GM18861 (cell line): ENCODE measurements around the gene KEAP1.
"Not testable (repeated sequence)": the region's sequence is repeated elsewhere in the genome, so short reads cannot be mapped to it uniquely, and the experiment has no call there.

Source experiments
- ATAC-seq: cut with Tn5 transposase; IDR thresholded peaks from one replicate; pipeline ENCODE4 v1.9.1; 2021; ENCODE audit not compliant: unreplicated experiment

Gene KEAP1

DNA sequence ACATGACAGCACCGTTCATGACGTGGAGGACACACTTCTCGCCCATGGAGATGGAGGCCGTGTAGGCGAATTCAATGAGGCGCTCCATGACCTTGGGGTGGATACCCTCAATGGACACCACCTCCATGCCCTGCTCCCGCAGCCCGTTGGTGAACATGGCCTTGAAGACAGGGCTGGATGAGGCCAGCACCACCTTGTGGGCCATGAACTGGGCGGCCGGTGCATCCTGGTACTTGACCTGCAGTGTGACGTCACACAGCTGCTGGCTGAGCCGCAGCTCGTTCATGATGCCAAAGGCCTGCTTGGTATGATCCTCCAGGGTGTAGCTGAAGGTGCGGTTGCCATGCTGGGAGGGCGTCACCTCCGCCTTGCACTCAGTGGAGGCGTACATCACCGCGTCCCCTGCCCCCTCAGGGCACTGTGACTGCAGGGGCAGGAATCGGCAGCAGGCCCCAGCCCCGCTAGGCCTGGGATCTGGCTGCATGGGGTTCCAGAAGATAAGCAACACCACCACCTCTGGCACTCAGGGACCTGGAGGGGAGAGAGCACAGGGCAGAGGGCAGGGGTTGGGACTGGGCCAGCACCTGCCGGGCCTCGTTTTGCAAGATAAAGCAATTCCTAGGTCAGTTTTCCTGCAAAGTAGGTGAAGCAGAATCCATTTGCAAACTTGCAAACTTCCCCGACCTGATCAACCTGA lies 3.5 kb downstream of the KEAP1 start:
- ATAC-seq: no peak

DNA sequence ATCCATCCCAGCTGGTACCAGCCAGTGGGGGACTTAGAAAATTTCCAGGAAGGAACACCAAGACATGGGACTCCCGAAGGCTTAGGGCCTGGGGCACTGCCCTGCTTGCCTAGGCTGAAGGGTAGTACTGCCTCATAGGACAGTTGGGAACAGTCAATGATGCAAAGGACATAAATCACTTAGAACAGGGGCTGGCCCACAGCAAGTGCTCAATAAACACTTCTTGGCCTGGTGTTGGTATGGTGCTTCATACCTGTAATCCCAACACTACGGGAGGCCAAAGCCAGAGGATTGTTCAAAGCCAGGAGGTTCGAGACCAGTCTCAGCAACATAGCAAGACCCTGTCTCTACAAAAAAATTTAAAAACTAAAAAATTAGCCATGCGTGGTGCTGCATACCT lies 5.8 kb downstream of the KEAP1 start:
- ATAC-seq: no peak

DNA sequence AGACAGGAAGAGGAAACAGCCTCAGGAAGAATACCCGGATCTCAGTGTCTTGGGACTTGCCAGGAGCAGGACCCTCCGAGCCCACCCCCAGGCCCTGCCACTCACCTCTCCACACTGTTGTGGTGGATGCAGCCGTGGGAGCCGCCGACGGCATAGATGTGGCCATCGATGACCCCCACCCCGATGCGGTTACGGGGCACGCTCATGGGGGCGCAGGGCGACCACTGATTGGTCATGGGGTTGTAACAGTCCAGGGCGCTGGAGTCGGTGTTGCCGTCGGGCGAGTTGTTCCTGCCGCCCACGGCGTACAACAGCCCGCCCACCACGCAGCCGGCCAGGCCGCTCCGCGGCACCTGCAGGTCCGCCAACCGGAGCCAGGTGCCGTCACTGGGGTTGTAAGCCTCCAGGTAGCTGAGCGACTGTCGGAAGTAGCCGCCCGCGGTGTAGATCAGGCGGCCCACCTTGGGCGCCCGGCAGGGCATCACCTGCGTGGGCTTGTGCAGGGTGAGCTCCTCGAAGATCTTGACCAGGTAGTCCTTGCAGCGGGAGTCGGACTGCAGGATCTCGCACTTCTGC lies 11.6 kb downstream of the KEAP1 start:
- no peak for ATAC-seq

DNA sequence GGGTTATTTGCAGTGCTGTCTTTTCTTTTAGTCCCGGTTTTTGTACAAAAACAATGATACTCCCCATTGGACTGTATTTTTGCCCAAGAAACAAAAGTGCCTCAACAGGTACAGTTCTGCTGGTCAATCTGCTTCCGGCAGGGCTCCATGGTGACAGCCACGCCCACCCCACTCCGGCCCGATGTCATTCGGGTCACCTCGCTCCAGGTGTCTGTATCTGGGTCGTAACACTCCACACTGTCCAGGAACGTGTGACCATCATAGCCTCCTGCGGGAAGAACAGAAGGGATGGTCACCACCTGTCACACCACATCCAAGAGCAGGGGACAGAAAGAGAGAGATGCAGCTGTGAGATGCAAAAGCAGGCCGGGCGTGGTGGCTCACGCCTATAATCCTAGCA lies 16.6 kb downstream of the KEAP1 start:
- ATAC-seq: no peak

DNA sequence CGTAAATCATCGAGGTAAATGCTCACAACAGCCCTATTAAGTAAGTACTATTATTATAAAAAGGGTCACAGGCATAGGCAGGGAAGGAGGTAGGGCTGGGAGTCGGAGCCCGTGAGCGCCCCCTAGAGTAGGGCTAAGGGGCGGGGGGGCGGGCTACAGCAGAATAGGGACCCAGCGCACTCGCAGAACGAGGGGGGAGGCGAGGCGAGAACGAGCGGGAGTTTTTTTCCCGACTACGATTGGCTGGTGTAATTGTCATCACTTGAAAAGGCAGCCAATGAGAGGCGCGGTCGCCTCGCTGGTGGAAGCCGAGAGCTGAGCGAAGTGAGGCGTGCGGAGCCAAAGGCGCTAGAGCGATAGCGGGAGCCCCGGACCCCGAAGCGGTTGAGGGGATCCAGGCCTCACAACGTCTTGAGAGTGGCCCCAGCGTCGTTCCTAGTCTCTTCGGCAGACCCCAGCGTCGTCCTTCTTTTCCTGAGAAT lies 24.2 kb downstream of the KEAP1 start:
- ATAC-seq: no peak

DNA sequence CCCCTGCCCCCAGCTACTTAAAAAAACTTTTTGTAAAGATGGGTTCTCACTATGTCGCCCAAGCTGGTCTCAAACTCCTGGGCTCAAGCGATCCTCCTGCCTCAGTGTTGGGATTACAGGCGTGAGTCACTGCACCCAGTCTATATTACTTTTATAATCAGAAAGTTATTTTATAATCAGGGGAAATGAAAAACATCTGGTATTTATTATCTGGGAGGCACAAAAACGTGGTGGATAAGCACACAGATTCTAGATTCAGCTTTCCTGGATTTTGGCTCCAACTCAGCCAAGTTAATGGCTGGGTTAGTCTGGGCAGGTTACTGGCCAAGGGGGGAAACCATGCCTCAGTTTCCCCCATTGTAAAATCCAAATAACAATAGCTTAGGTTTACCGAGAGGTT lies 24.7 kb downstream of the KEAP1 start:
- ATAC-seq: no peak

DNA sequence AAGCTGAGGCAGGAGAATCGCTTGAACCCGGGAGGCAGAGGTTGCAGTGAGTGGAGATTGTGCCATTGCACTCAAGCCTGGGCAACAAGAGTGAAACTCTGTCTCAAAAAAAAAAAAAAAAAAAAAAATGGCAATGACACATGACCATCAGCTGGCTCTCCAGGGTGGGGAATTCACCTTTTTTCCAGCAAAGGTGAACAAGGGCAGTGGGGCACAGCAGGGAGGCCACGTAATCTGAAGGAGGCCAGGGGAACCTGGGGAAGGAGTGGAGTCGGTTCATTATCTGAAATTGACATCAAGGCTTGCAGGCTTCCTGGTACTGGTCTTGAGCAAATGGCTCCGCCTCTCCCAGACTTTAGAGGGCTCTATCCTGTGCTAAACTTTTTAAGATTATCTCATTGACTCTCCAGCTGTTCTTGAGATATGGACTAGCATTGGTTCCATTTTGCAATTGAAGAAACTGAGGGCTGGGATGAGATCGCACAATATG lies 28.1 kb downstream of the KEAP1 start:
- ATAC-seq: no peak

DNA sequence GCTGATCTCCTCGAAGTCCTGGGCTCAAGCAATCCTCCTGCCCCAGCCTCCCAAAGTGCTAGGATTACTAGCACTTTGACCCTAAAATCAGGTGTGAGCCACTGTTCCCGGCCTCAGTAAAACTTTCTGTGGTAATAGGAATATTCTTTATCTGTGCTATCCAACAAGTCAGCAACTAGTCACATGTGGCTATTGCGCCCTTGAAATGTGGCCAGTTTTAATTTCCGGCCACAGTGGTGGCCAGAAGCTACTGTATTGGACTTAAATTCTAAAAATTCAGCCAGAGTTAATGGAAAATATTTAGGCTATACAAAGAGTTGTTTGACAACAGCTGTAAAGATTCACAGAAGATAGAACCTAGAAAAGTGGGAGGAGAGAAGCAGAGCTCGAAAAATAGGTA lies 30.0 kb downstream of the KEAP1 start:
- ATAC-seq: no peak

DNA sequence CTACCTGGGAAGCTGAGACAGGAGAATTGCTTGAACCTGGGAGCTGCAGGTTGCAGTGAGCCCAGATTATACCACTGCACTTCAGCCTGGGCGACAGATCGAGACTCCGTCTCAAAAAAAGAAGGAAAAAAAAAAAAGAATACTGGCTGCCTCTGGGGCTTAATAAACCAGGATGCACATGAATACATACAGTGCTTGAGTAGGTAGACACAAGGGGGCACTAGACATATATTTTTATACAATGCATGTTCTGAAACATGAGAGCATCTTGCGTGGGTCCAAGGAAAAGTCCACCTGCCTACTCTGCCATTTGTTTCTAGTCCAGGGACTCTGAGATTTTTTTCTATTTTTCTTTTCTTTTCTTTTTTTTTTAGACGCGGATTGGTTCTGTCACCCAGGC lies 31.2 kb downstream of the KEAP1 start:
- no peak for ATAC-seq

DNA sequence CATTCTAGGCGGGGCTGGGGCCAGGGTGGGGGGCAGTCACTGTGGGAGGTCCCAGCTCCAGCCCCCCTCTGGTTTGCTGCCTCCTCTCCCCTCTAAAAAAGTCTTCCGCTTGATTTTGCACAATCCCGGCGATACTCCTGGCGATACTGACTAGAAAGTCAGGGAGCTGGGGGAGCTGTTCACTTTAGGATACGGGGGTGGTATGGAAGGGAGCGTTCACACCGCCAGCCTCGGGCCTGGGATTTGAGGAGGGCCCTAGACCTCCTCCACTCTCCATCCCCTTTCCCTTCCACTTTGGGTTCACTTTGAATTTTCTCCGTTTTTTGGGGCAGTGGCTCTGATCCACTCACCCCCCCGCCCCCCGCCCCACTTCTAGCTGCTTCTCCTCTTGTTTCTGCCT lies 35.0 kb downstream of the KEAP1 start:
- no peak for ATAC-seq

DNA sequence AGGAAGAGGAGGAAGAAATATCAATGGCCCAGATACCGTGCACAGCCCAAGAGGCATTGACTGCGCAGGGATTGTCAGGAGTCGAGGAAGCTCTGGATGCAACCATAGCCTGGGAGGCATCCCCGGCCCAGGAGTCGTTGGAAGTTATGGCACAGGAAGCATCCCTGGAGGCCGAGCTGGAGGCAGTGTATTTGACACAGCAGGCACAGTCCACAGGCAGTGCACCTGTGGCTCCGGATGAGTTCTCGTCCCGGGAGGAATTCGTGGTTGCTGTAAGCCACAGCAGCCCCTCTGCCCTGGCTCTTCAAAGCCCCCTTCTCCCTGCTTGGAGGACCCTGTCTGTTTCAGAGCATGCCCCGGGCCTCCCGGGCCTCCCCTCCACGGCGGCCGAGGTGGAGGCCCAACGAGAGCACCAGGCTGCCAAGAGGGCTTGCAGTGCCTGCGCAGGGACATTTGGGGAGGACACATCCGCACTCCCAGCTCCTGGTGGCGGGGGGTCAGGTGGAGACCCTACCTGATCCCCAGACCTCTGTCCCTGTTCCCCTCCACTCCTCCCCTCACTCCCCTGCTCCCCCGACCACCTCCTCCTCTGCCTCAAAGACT lies 36.0 kb downstream of the KEAP1 start:
- no peak for ATAC-seq

DNA sequence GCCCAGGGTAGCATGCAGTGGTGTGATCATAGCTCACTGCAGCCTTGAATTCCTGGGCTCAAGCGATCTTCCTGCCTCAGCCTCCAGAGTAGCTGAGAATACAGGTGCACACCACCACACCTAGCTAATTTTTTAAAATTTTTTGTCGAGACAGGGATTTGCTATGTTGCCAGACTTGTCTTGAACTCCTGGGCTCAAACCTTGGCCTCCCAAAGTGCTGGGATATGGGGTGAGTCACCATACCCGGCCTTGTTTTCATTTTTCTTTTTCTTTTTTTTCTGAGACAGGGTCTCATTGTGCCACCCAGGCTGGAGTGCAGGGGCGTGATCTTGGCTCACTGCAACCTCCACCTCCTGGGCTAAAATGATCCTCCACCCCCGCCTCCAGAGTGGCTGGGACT lies 38.7 kb downstream of the KEAP1 start:
- no peak for ATAC-seq

DNA sequence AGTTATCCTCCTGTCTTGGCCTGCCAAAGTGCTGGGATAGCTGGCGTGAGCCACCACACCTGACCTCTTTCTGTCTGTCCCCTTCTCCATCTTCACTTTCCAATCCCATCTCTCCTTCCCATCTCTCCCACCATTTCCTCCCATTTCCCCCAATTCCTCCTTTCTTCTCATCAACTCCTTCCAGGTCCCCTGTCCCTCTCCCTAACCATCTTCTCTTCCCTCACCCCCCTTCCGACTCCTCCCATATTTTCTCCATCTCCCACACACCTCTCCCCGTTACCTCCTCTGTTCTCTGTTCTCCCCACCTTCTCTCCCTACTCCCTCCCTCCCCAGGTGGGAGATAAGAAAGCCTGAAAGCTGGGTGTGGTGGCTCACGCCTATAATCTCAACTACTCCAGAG lies 40.6 kb downstream of the KEAP1 start:
- ATAC-seq: no peak

DNA sequence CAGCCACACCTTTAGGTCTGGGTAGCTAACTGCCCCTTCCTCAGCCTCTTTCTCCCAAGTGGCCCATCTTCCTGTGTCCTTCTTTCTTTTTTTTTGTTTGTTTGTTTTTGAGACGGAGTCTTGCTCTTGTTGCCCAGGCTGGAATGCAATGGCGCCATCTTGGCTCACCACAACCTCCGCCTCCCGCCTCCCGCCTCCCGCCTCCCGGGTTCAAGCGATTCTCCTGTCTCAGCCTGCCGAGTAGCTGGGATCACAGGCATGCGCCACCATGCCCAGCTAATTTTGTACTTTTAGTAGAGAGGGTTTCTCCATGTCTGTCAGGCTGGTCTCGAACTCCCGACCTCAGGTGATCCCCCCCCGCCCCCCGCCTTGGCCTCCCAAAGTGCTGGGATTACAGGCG lies 41.1 kb downstream of the KEAP1 start:
- ATAC-seq: not testable (repeated sequence)

DNA sequence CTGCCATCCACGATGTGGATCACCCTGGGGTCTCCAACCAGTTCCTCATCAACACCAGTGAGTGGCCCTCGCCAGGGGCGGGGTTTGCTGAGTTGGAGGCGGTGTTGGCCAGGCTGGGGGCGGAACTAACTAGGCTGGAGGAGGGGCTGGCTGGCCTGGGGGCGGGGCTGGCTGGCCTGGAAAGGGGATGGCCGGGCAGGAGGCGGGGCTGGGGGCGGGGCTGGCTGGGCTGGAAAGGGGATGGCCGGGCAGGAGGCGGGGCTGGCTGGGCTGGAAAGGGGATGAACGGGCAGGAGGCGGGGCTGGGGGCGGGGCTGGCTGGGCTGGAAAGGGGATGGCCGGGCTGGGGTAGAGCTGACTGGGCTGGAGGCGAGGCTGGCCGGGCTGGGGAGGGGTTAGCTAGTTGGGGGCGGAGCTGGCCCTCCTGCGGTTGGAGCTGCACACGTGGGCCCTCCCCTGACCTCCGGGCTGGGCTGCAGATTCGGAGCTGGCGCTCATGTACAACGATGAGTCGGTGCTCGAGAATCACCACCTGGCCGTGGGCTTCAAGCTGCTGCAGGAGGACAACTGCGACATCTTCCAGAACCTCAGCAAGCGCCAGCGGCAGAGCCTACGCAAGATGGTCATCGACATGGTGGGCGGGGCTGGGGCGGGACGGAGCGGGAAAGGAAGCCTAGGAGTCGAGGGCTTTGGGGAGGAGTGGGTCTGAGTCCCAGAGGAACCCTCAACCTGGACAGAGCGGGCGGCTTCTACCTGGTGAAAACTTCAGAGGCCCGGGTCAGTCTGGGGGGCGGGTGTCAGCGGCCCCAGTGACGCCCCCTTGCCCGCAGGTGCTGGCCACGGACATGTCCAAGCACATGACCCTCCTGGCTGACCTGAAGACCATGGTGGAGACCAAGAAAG lies 41.9 kb downstream of the KEAP1 start:
- peak; percentile 76 for ATAC-seq

DNA sequence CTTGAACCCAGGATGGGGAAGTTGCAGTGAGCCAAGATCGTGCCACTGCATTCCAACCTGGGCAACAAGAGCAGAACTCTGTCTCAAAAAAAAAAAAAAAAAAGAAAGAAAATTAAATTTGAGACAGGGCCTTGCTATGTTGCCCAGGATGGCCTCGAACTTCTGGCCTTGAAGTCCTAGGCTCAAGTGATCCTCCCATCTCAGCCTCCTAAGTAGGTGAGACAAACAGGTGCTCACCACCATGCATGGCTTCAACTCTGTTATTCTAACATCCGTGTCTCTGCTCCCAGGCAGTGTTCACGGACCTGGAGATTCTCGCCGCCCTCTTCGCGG lies 42.5 kb downstream of the KEAP1 start:
- ATAC-seq: no peak

DNA sequence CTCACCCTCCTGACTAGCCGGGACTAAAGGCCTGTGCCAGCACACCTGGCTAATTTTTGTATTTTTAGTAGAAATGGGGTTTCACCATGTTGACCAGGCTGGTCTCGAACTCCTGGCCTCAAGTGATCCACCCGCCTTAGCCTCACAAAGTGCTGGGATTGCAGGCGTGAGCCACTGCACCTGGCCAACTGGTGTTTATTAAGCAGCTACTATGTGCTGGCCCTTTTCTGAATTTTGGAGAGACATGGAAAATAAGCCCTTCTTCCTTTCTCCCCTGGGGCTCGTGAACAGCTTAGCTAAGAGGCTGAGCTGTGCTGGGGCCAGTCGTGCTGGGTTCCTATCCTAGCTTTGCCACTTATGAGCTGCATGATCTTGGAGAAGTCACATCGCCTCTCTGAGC lies 44.4 kb downstream of the KEAP1 start:
- not testable (repeated sequence) for ATAC-seq

DNA sequence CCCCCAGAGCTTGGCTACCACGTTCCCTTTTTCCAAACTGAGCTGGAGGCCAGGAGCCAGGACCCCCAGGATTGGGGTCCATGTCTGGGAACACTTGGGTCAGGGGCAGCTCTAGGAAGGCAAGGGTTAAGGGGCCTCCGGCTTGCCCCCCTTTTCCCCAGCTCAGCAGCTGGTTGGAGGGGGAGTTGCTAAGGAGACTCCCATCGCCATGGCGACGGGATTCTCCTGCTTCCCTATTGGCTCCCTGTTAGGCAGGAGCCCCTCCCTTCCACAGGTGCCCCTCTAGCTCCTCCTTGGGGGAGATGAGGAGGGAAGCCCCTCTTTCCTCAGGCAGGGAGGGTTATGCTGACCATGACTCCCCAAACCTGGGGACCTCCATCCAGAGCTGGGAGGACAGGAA lies 48.9 kb downstream of the KEAP1 start:
- ATAC-seq: no peak

DNA sequence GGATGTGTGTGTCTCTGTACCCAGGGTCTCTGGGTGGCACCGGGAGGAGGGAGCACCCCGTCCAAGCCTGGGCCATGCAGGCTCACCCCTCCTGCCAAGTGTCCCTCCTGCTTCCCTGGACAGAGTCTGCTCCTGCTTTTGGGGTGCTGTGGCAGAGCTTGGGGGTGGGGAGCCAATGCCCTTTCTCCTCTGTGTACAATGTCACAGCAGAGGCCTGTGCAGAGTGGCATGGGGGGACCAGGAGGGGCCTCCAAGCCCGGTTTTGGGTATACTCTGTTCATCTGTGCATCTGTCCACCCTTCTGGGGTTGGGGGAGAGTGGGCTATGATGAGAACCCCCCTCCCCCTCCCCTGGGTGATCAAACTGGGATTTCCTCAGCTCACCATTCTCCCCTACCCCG lies 49.3 kb downstream of the KEAP1 start:
- ATAC-seq: no peak

DNA sequence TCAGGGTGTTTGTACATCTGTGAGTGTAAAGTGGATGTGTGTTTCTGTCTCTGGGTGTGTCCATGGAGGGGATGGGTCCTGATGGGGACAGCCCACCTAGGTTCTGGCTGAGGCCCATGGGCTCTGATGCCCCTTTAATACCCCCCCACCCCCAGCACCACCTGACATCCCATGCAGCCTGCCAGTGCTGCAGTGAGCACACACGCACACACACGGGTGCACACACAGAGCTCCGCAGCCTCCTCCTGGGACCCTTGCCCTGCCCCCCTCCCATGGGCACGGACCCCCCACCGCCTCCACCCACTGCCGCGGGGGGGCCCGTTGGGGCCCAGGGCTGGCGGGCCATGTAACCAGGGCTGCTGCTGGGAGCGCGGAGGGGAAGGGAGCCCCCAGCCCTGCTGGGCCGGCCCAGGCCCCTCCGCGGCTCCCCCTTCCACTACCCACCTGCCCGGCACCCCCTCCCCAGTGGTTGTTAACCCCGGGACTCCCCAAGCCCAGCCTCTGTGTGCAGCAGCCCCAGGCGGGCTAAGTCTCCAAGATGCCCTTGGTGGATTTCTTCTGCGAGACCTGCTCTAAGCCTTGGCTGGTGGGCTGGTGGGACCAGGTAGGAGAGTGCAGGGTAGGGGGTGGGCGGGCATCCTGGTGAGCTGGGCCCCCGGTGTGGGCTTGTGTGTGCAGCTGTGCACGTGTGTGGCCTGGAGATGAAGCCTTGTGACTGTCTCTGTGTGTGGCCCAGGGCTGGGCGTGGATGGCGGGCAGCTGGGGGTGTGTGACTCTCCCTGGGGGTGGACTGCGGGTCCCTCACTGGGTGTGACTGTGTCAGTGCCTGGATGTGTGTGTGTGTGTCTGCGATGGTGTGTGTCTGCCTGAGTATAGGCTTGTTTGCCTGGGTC lies 50.2 kb downstream of the KEAP1 start:
- ATAC-seq: no peak
